Mucosa of rectum (tissue), 2 donors: ENCODE results near the gene SH3BP2.

Experiments used
- H3K27ac ChIP-seq, 2 donors: one replicate each; pipeline ENCODE4 v1.7.0; 2013; ENCODE audit warnings: inconsistent platforms in 2 of 2, low read depth in 2 of 2, low read length in 2 of 2
- H3K27me3 ChIP-seq, 2 donors: one replicate each; pipeline ENCODE4 v1.7.0; 2013; ENCODE audit warnings: low read length in 2 of 2; ENCODE audit not compliant: control insufficient read depth in 2 of 2, insufficient read depth in 2 of 2
- H3K36me3 ChIP-seq, 2 donors: one replicate each; pipeline ENCODE4 v1.7.0; 2013; ENCODE audit warnings: low read length in 2 of 2; ENCODE audit not compliant: control insufficient read depth in 2 of 2, insufficient read depth in 2 of 2
- H3K4me1 ChIP-seq, 2 donors: one replicate each; pipeline ENCODE4 v1.7.0; 2013; ENCODE audit warnings: low read length in 2 of 2, mild to moderate bottlenecking in 1 of 2; ENCODE audit not compliant: control insufficient read depth in 2 of 2, insufficient read depth in 2 of 2
- H3K4me3 ChIP-seq, 2 donors: one replicate each; pipeline ENCODE4 v1.7.0; 2013; ENCODE audit warnings: low read length in 2 of 2
- H3K9ac ChIP-seq, 2 donors: one replicate each; pipeline ENCODE4 v1.7.0; 2013; ENCODE audit warnings: low read length in 2 of 2, low read depth in 1 of 2, mild to moderate bottlenecking in 1 of 2
- H3K9me3 ChIP-seq, 2 donors: one replicate each; pipeline ENCODE4 v1.7.0; 2013; ENCODE audit warnings: low read length in 2 of 2; ENCODE audit not compliant: control insufficient read depth in 2 of 2
- donor health status: healthy.
- donor health status: Normal muscosa, but diverticular disease.

Gene SH3BP2

GRCh38 chr4:2805712-2806389 lies 13.0 kb downstream of the SH3BP2 start:
- Histone ChIP-seq H3K4me3 (peak overlapping the region in 1 of 2 donors; percentile 26), H3K36me3 (no peaks in the 10 kb centered on the region), H3K9me3 (no peaks in the 10 kb centered on the region), H3K27me3 (no peaks in the 10 kb centered on the region), H3K4me1 (peaks cover 54 to 75% of the 10 kb centered on the region in 2 donors), H3K9ac (peak overlapping the region; percentile 44 to 84), H3K27ac (peak overlapping the region; percentile 89 to 92)

- H3K9ac ChIP-seq = peak overlapping the region; percentile 44 to 84
Observed at GRCh38 chr4:2806390-2807355, 13.8 kb downstream of the SH3BP2 start.

GRCh38 chr4:2807571-2807970 lies 14.7 kb downstream of the SH3BP2 start:
- Histone ChIP-seq H3K4me3 (no peak overlapping the region), H3K27me3 (no peaks in the 10 kb centered on the region), H3K36me3 (no peaks in the 10 kb centered on the region), H3K27ac (peak overlapping the region in 1 of 2 donors; percentile 92), H3K9ac (peak overlapping the region; percentile 44 to 84), H3K9me3 (no peaks in the 10 kb centered on the region), H3K4me1 (peaks cover 62 to 72% of the 10 kb centered on the region in 2 donors)

More at GRCh38 chr4:2806390-2807355, 13.8 kb downstream of the SH3BP2 start:
- no peaks in the 10 kb centered on the region for H3K36me3 ChIP-seq
- H3K9me3 ChIP-seq = no peaks in the 10 kb centered on the region
- no peaks in the 10 kb centered on the region for H3K27me3 ChIP-seq
- H3K4me1 ChIP-seq = peaks cover 55 to 72% of the 10 kb centered on the region in 2 donors
- H3K4me3 ChIP-seq = peak overlapping the region; percentile 26 to 28
- peak overlapping the region; percentile 89 to 92 for H3K27ac ChIP-seq

GRCh38 chr4:2808001-2808400 lies 15.1 kb downstream of the SH3BP2 start:
- no peaks in the 10 kb centered on the region for H3K9me3 ChIP-seq
- no peak overlapping the region for H3K27ac ChIP-seq
- H3K36me3 ChIP-seq = no peaks in the 10 kb centered on the region
- H3K4me1 ChIP-seq = peaks cover 62 to 69% of the 10 kb centered on the region in 2 donors
- no peak overlapping the region for H3K9ac ChIP-seq
- H3K27me3 ChIP-seq = no peaks in the 10 kb centered on the region
- no peak overlapping the region for H3K4me3 ChIP-seq

GRCh38 chr4:2809610-2810180 lies 16.8 kb downstream of the SH3BP2 start:
- H3K27ac ChIP-seq = no peak overlapping the region
- no peak overlapping the region for H3K4me3 ChIP-seq
- H3K27me3 ChIP-seq = no peaks in the 10 kb centered on the region
- H3K36me3 ChIP-seq = no peaks in the 10 kb centered on the region
- H3K9me3 ChIP-seq = no peaks in the 10 kb centered on the region
- H3K4me1 ChIP-seq = peaks cover 55 to 59% of the 10 kb centered on the region in 2 donors
- H3K9ac ChIP-seq = no peak overlapping the region

GRCh38 chr4:2810388-2810787 lies 17.5 kb downstream of the SH3BP2 start:
- peak overlapping the region in 1 of 2 donors; percentile 77 for H3K27ac ChIP-seq
- H3K4me3 ChIP-seq = no peak overlapping the region
- peaks cover 48 to 52% of the 10 kb centered on the region in 2 donors for H3K4me1 ChIP-seq
- no peaks in the 10 kb centered on the region for H3K36me3 ChIP-seq
- H3K9ac ChIP-seq = peak overlapping the region in 1 of 2 donors; percentile 24
- no peaks in the 10 kb centered on the region for H3K9me3 ChIP-seq
- no peaks in the 10 kb centered on the region for H3K27me3 ChIP-seq

GRCh38 chr4:2811830-2812611 lies 19.1 kb downstream of the SH3BP2 start:
- H3K27ac ChIP-seq = peak overlapping the region; percentile 69 to 77
- peaks cover 32 to 37% of the 10 kb centered on the region in 2 donors for H3K4me1 ChIP-seq
- peak overlapping the region; percentile 27 to 64 for H3K9ac ChIP-seq
- no peaks in the 10 kb centered on the region for H3K27me3 ChIP-seq
- H3K4me3 ChIP-seq = peak overlapping the region; percentile 44 to 62
- H3K36me3 ChIP-seq = no peaks in the 10 kb centered on the region
- H3K9me3 ChIP-seq = no peaks in the 10 kb centered on the region

GRCh38 chr4:2812612-2813354 lies 19.9 kb downstream of the SH3BP2 start:
- Histone ChIP-seq H3K4me3 (peak overlapping the region; percentile 35 to 70), H3K27me3 (no peaks in the 10 kb centered on the region), H3K9ac (peak overlapping the region; percentile 24 to 34), H3K36me3 (no peaks in the 10 kb centered on the region), H3K27ac (peak overlapping the region; percentile 69 to 77), H3K9me3 (no peaks in the 10 kb centered on the region), H3K4me1 (peaks cover 31 to 36% of the 10 kb centered on the region in 2 donors)
